SK-N-DZ (cell line): ENCODE results near the gene OCA2.
"Not testable (repeated sequence)": the region's sequence is repeated elsewhere in the genome, so short reads cannot be mapped to it uniquely, and the experiment has no call there.

Source experiments
- DNase-seq: peaks from one replicate; pipeline ENCODE4 v3.0.0-alpha.2; 2015; ENCODE audit warnings: low spot score

OCA2 gene

GRCh38 chr15:28121577-28121976 is 22.5 kb upstream of the OCA2 start:
- DNase-seq = not testable (repeated sequence)

- DNase-seq = no peak
Measured at GRCh38 chr15:28120359-28120640, 21.2 kb upstream of the OCA2 start.

- DNase-seq = no peak
Measured at GRCh38 chr15:28118531-28118930, 19.4 kb upstream of the OCA2 start.

- DNase-seq = no peak
Measured at GRCh38 chr15:28118083-28118482, 19.0 kb upstream of the OCA2 start.

GRCh38 chr15:28117432-28117990 is 18.4 kb upstream of the OCA2 start:
- DNase-seq = no peak

GRCh38 chr15:28116521-28117431 is 17.7 kb upstream of the OCA2 start:
- no peak for DNase-seq

- DNase-seq = no peak
Measured at GRCh38 chr15:28115871-28116270, 16.8 kb upstream of the OCA2 start.

GRCh38 chr15:28114721-28115622 is 15.9 kb upstream of the OCA2 start:
- no peak for DNase-seq

GRCh38 chr15:28114114-28114455 is 15.0 kb upstream of the OCA2 start:
- no peak for DNase-seq

- DNase-seq = no peak
Measured at GRCh38 chr15:28113394-28114113, 14.4 kb upstream of the OCA2 start.

- DNase-seq = no peak
Measured at GRCh38 chr15:28112962-28113361, 13.8 kb upstream of the OCA2 start.

- no peak for DNase-seq
Measured at GRCh38 chr15:28112101-28112760, 13.1 kb upstream of the OCA2 start.

- no peak for DNase-seq
Measured at GRCh38 chr15:28111543-28111942, 12.4 kb upstream of the OCA2 start.

GRCh38 chr15:28110481-28110881 is 11.4 kb upstream of the OCA2 start:
- no peak for DNase-seq

GRCh38 chr15:28109626-28110455 is 10.7 kb upstream of the OCA2 start:
- no peak for DNase-seq

- no peak for DNase-seq
Measured at GRCh38 chr15:28107904-28108275, 8.8 kb upstream of the OCA2 start.

- no peak for DNase-seq
Measured at GRCh38 chr15:28107111-28107903, 8.2 kb upstream of the OCA2 start.

- DNase-seq = no peak
Measured at GRCh38 chr15:28106294-28107110, 7.4 kb upstream of the OCA2 start.

GRCh38 chr15:28105793-28106192 is 6.7 kb upstream of the OCA2 start:
- DNase-seq = no peak
